PFSK-1 (cell line): Measurements from ENCODE around the gene RARRES2.

Experiments used
- FOXP2 ChIP-seq: optimal IDR thresholded peaks from 2 replicates; pipeline ENCODE3; 2011; ENCODE audit warnings: borderline replicate concordance, control low read depth, inconsistent platforms; ENCODE audit not compliant: insufficient read depth; ENCODE audit errors: extremely low read length, extremely low read depth
- POLR2AphosphoS5 ChIP-seq: IDR thresholded peaks from 2 replicates; pipeline ENCODE4 v1.6.1; 2012; ENCODE audit warnings: low read depth, mild to moderate bottlenecking, control low read depth, low read length, moderate library complexity
- SIN3A ChIP-seq: IDR thresholded peaks from 2 replicates; pipeline ENCODE4 v1.6.1; 2012; ENCODE audit warnings: mild to moderate bottlenecking, low read length, moderate library complexity, borderline replicate concordance; ENCODE audit not compliant: insufficient read depth
- TAF1 ChIP-seq: IDR thresholded peaks from 2 replicates; pipeline ENCODE4 v1.6.1; 2012; ENCODE audit warnings: low read length, control low read depth, borderline replicate concordance; ENCODE audit not compliant: insufficient read depth

DNA sequence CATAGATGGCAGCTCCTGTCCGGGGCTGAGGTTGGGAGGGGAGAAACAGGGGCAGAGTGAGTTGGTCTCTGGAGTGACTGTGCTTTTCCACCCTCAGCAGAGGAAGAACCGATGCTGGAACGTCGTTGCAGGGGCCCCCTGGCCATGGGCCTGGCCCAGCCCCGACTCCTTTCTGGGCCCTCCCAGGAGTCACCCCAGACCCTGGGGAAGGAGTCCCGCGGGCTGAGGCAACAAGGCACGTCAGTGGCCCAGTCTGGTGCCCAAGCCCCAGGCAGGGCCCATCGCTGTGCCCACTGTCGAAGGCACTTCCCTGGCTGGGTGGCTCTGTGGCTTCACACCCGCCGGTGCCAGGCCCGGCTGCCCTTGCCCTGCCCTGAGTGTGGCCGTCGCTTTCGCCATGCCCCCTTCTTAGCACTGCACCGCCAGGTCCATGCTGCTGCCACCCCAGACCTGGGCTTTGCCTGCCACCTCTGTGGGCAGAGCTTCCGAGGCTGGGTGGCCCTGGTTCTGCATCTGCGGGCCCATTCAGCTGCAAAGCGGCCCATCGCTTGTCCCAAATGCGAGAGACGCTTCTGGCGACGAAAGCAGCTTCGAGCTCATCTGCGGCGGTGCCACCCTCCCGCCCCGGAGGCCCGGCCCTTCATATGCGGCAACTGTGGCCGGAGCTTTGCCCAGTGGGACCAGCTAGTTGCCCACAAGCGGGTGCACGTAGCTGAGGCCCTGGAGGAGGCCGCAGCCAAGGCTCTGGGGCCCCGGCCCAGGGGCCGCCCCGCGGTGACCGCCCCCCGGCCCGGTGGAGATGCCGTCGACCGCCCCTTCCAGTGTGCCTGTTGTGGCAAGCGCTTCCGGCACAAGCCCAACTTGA is 29.9 kb upstream of the RARRES2 start:
- TF ChIP-seq FOXP2 (no peak), POLR2AphosphoS5 (0 out of 2 replicates have a peak, but pooled peaks have one; percentile 18), TAF1 (no peak), SIN3A (no peak)
